ELF-1 (cell line): Measurements from ENCODE around the gene MCL1.
"Not testable (repeated sequence)": the region's sequence is repeated elsewhere in the genome, so short reads cannot be mapped to it uniquely, and the experiment has no call there.

Experiments used
- DNase-seq: peaks from one replicate; pipeline ENCODE4 v3.0.0-alpha.2; 2016; ENCODE audit warnings: low read depth, low spot score

The MCL1 gene

GRCh38 chr1:150602372-150602771, 23.0 kb upstream of the MCL1 start:
- DNase-seq, result not testable (repeated sequence)

- no peak for DNase-seq
These were observed 22.1 kb upstream of the MCL1 start for GRCh38 chr1:150601540-150601939.

GRCh38 chr1:150598346-150598745, 18.9 kb upstream of the MCL1 start:
- not testable (repeated sequence) for DNase-seq

GRCh38 chr1:150596976-150597375, 17.6 kb upstream of the MCL1 start:
- no peak for DNase-seq

- no peak for DNase-seq
These were observed 16.9 kb upstream of the MCL1 start for GRCh38 chr1:150596095-150596892.

GRCh38 chr1:150582371-150582770, 3.0 kb upstream of the MCL1 start:
- no peak for DNase-seq

GRCh38 chr1:150581962-150582361, 2.6 kb upstream of the MCL1 start:
- not testable (repeated sequence) for DNase-seq

- not testable (repeated sequence) for DNase-seq
These were observed 2.0 kb upstream of the MCL1 start for GRCh38 chr1:150581437-150581836.

GRCh38 chr1:150580966-150581365, 1.6 kb upstream of the MCL1 start:
- not testable (repeated sequence) for DNase-seq

- DNase-seq, result no peak
These were observed 684 bp upstream of the MCL1 start for GRCh38 chr1:150579945-150580642.

- peak; percentile 65 for DNase-seq
These were observed 919 bp downstream of the MCL1 start for GRCh38 chr1:150578272-150579109.

GRCh38 chr1:150577557-150578271, 1.7 kb downstream of the MCL1 start:
- no peak for DNase-seq

- no peak for DNase-seq
These were observed 2.4 kb downstream of the MCL1 start for GRCh38 chr1:150576794-150577556.

- no peak for DNase-seq
These were observed 3.1 kb downstream of the MCL1 start for GRCh38 chr1:150576367-150576711.

- no peak for DNase-seq
These were observed 3.7 kb downstream of the MCL1 start for GRCh38 chr1:150575518-150576366.

GRCh38 chr1:150575072-150575489, 4.3 kb downstream of the MCL1 start:
- no peak for DNase-seq

- no peak for DNase-seq
These were observed 4.9 kb downstream of the MCL1 start for GRCh38 chr1:150574260-150575071.

- peak; percentile 56 for DNase-seq
These were observed 5.8 kb downstream of the MCL1 start for GRCh38 chr1:150573648-150574071.
